Nephron progenitor cell (in vitro differentiated cells): ENCODE results near the gene DRAXIN.

Experiments
- DNase-seq: peaks from one replicate; pipeline ENCODE4 v3.0.0; 2021
- H3K27ac Mint-ChIP-seq: 2 replicates; pipeline ENCODE4 v1.8.0; 2021; ENCODE audit warnings: mild to moderate bottlenecking, moderate library complexity, mixed read lengths
- H3K27me3 Mint-ChIP-seq: 2 replicates; pipeline ENCODE4 v1.8.0; 2021; ENCODE audit warnings: mild to moderate bottlenecking, low read depth, mixed read lengths; ENCODE audit not compliant: poor library complexity
- H3K36me3 Mint-ChIP-seq: 2 replicates; pipeline ENCODE4 v1.8.0; 2021; ENCODE audit warnings: low read depth, mixed read lengths
- H3K4me1 Mint-ChIP-seq: 2 replicates; pipeline ENCODE4 v1.8.0; 2021; ENCODE audit warnings: mixed read lengths
- H3K4me3 Mint-ChIP-seq: 2 replicates; pipeline ENCODE4 v1.8.0; 2021; ENCODE audit warnings: mild to moderate bottlenecking, moderate library complexity, mixed read lengths
- H3K9me3 Mint-ChIP-seq: 2 replicates; pipeline ENCODE4 v1.8.0; 2021; ENCODE audit warnings: mild to moderate bottlenecking, moderate library complexity, mixed read lengths
- TF ChIP-seq, protein P1 (sequence below): fragments of 200-600 bp; sonication (generic); IDR thresholded peaks from 2 replicates; pipeline ENCODE4 v1.5.0; 2021; ENCODE audit warnings: antibody characterized with exemption

The DRAXIN gene

GRCh38 chr1:11691928-11692711 lies 610 bp downstream of the DRAXIN start:
- H3K9me3 Mint-ChIP-seq: no peaks in the 10 kb centered on the region
- peak; percentile 41 for DNase-seq
- no peaks in the 10 kb centered on the region for H3K36me3 Mint-ChIP-seq
- peaks cover 45% of the 10 kb centered on the region for H3K4me1 Mint-ChIP-seq
- no peak overlapping the region for H3K27ac Mint-ChIP-seq
- H3K27me3 Mint-ChIP-seq: peaks cover 45% of the 10 kb centered on the region
- TF ChIP-seq, protein P1, sequence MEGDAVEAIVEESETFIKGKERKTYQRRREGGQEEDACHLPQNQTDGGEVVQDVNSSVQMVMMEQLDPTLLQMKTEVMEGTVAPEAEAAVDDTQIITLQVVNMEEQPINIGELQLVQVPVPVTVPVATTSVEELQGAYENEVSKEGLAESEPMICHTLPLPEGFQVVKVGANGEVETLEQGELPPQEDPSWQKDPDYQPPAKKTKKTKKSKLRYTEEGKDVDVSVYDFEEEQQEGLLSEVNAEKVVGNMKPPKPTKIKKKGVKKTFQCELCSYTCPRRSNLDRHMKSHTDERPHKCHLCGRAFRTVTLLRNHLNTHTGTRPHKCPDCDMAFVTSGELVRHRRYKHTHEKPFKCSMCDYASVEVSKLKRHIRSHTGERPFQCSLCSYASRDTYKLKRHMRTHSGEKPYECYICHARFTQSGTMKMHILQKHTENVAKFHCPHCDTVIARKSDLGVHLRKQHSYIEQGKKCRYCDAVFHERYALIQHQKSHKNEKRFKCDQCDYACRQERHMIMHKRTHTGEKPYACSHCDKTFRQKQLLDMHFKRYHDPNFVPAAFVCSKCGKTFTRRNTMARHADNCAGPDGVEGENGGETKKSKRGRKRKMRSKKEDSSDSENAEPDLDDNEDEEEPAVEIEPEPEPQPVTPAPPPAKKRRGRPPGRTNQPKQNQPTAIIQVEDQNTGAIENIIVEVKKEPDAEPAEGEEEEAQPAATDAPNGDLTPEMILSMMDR: no peak
- H3K4me3 Mint-ChIP-seq: peak overlapping the region; percentile 88

GRCh38 chr1:11693024-11693590 lies 1.6 kb downstream of the DRAXIN start:
- no peak for DNase-seq
- peak overlapping the region; percentile 88 for H3K4me3 Mint-ChIP-seq
- H3K27ac Mint-ChIP-seq: no peak overlapping the region
- peaks cover 40% of the 10 kb centered on the region for H3K27me3 Mint-ChIP-seq
- no peaks in the 10 kb centered on the region for H3K9me3 Mint-ChIP-seq
- no peaks in the 10 kb centered on the region for H3K36me3 Mint-ChIP-seq
- TF ChIP-seq, protein P1: no peak
- peaks cover 40% of the 10 kb centered on the region for H3K4me1 Mint-ChIP-seq

GRCh38 chr1:11693917-11694316 lies 2.4 kb downstream of the DRAXIN start:
- no peak overlapping the region for H3K27ac Mint-ChIP-seq
- peaks cover 42% of the 10 kb centered on the region for H3K4me1 Mint-ChIP-seq
- H3K36me3 Mint-ChIP-seq: no peaks in the 10 kb centered on the region
- DNase-seq: no peak
- TF ChIP-seq, protein P1: no peak
- peak overlapping the region; percentile 88 for H3K4me3 Mint-ChIP-seq
- H3K9me3 Mint-ChIP-seq: no peaks in the 10 kb centered on the region
- peaks cover 40% of the 10 kb centered on the region for H3K27me3 Mint-ChIP-seq

- no peaks in the 10 kb centered on the region for H3K9me3 Mint-ChIP-seq
- no peaks in the 10 kb centered on the region for H3K36me3 Mint-ChIP-seq
- TF ChIP-seq, protein P1: no peak
- no peak for DNase-seq
- H3K4me3 Mint-ChIP-seq: no peak overlapping the region
- no peak overlapping the region for H3K27ac Mint-ChIP-seq
- peaks cover 43% of the 10 kb centered on the region for H3K27me3 Mint-ChIP-seq
- peaks cover 36% of the 10 kb centered on the region for H3K4me1 Mint-ChIP-seq
These were observed 4.4 kb downstream of the DRAXIN start for GRCh38 chr1:11695861-11696260.

DNA sequence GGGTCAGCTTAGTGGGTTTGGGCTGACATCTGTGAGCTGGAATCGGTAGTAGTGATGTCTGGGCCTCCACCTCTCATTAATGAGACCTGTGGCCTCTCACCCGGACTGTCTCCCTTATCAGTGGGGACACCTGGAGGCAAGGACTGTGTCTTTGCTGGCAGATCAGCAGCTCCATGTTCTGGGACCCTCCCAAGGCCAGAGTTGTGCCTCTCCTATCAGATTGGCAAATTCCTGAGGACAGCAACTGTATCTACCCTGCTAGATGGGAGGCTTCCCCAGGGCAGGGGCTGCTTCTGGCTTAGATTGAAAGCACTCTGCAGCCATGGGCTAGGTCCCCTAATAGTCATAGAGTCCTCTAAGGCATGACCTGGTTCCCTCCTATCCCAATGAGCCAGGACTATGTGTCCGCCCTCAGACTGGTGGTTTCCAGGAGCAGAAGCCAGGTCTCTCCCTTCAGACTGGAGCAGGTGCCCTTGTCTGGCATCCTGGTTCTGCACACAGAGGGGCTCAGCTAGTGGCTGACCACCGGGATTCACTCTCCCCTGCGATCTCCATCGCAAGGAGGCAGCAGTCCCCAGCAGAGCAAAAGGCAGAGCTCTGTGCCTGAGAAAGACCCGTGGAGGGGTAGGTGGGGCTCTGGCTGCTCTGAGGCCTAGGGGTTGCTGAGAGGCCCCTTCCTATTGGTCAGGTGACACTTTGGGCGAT lies 5.8 kb downstream of the DRAXIN start:
- H3K36me3 Mint-ChIP-seq: no peaks in the 10 kb centered on the region
- no peak for DNase-seq
- no peaks in the 10 kb centered on the region for H3K9me3 Mint-ChIP-seq
- TF ChIP-seq, protein P1: no peak
- H3K27me3 Mint-ChIP-seq: peaks cover 38% of the 10 kb centered on the region
- H3K4me3 Mint-ChIP-seq: no peak overlapping the region
- H3K27ac Mint-ChIP-seq: no peak overlapping the region
- H3K4me1 Mint-ChIP-seq: peaks cover 43% of the 10 kb centered on the region
